ENCODE data around the gene ATRNL1. TPM values are rescaled to one million over a fixed set of nuclear protein-coding genes. Genes with fewer than 3 reads are reported as not detected.

Gene ATRNL1
- total RNA-seq, 4 donors from 2014 or later, result 0.34 to 1.1 (median 0.55) TPM

DNA sequence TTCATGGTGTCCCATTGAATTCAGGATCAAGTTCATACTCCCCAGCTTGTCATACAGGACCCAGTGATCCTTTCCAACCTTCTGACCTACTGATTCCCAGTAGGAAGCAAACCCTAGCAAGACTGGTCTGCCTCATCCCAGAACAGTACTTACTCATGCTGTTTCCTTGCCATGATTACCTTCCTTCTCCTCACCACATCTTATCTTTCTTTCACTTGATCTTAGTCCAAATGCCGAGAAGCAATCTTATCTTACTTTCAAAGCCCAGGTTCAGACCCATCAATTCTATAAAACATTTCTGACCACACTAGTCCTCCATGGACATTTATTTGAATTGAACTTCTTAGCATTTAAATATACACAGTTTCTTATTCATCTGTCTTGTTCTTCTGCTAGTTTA is 26.6 kb upstream of the ATRNL1 start:
- TF ChIP-seq POLR2A (IDR thresholded peaks at IDR 0.05), result no peak
- TF ChIP-seq, protein P1, sequence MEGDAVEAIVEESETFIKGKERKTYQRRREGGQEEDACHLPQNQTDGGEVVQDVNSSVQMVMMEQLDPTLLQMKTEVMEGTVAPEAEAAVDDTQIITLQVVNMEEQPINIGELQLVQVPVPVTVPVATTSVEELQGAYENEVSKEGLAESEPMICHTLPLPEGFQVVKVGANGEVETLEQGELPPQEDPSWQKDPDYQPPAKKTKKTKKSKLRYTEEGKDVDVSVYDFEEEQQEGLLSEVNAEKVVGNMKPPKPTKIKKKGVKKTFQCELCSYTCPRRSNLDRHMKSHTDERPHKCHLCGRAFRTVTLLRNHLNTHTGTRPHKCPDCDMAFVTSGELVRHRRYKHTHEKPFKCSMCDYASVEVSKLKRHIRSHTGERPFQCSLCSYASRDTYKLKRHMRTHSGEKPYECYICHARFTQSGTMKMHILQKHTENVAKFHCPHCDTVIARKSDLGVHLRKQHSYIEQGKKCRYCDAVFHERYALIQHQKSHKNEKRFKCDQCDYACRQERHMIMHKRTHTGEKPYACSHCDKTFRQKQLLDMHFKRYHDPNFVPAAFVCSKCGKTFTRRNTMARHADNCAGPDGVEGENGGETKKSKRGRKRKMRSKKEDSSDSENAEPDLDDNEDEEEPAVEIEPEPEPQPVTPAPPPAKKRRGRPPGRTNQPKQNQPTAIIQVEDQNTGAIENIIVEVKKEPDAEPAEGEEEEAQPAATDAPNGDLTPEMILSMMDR (IDR thresholded peaks at IDR 0.05), result no peak
- intact Hi-C loops (cut with DNase I; ENCODE audit: low total_unique reads), result no loop called here
- no peak for DNase-seq (ENCODE audit: low spot score in 2 of 2)
- no peak overlapping the region for H3K4me3 ChIP-seq (ENCODE audit: low read depth, poor library complexity, severe bottlenecking)
- 79 to 88% methylated on average over 1 of the region's 1 CpG for WGBS, 2 donors

DNA sequence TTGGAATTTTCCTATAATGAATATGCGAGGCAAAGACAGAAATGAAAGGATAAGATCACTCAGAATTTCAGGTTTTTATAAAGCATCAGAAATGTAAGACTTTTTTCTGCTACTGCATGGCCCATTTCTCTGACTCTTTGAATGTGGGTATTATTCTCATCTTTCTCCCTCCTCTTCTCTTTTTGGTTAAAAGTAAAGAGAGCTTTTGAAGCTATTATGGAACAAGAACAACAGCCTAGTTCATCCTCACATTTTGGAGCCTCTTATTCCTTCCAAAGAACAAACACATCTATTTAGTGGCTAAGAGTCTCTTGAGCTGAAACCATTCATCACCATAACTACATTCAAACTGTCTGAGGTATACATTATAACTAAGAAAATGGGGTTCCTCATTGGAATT is 19.4 kb upstream of the ATRNL1 start:
- DNase-seq (ENCODE audit: low spot score in 2 of 2), result no peak
- TF ChIP-seq, protein P1 (IDR thresholded peaks at IDR 0.05), result no peak
- no peak for TF ChIP-seq POLR2A (IDR thresholded peaks at IDR 0.05)
- intact Hi-C loops (cut with DNase I; ENCODE audit: low total_unique reads), result no loop called here
- 70 to 73% methylated on average over 1 of the region's 1 CpG for WGBS, 2 donors
- no peak overlapping the region for H3K4me3 ChIP-seq (ENCODE audit: low read depth, poor library complexity, severe bottlenecking)

DNA sequence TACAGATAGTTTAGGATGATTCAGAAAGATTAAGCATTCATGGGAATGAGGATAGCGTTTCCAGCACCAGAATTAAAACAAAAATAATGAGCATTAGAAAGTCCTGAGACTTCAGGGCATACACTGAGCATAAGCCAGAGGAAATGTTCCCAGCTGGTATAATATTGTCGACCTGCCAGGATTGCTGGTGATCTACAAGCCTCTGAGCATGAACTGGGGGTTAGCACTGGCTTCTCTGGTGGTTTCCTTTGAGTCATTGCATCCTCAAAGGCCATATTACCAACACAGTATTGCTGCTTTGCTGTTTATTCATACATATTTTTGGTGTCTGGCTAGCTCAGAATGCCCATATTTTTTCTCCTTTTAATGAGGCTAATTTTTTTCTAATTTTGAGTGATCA is 10.7 kb upstream of the ATRNL1 start:
- intact Hi-C loops (cut with DNase I; ENCODE audit: low total_unique reads), result no loop called here
- 34 to 39% methylated on average over 2 of the region's 2 CpGs for WGBS, 2 donors
- TF ChIP-seq, protein P1 (IDR thresholded peaks at IDR 0.05), result no peak
- TF ChIP-seq POLR2A (IDR thresholded peaks at IDR 0.05), result no peak
- H3K4me3 ChIP-seq (ENCODE audit: low read depth, poor library complexity, severe bottlenecking), result no peak overlapping the region
- DNase-seq (ENCODE audit: low spot score in 2 of 2), result no peak

DNA sequence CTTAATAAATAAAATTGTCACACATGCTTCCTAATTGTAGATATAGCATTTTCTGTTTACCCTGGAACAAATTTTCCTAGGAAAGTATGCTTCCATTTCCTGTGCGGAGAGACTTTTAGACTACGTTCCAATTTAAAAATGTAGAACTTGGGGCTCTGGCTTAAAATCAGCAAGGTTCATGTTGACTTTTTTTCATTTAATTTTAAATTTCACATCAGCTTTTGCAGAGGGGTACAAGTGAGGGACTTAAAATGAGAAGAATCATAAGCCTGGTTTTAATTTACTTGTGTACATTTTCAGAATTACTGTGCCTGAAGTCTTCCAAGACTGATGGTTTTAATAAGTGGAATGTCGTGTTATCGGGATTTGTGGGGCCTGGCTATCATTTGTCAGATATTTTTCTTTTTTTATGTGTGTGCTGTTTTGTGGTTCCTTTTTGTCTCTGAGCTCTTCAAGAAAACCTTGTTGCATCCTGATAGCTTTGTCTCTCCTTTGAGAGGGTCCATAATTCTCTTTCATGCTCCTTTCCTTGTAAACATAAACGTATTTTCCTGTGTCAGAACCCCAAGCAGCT is 8.8 kb upstream of the ATRNL1 start:
- no peak for TF ChIP-seq POLR2A (IDR thresholded peaks at IDR 0.05)
- TF ChIP-seq, protein P1 (IDR thresholded peaks at IDR 0.05), result no peak
- no peak for DNase-seq (ENCODE audit: low spot score in 2 of 2)
- intact Hi-C loops (cut with DNase I; ENCODE audit: low total_unique reads), result no loop called here
- 63 to 66% methylated on average over 5 of the region's 5 CpGs for WGBS, 2 donors
- no peak overlapping the region for H3K4me3 ChIP-seq (ENCODE audit: low read depth, poor library complexity, severe bottlenecking)

DNA sequence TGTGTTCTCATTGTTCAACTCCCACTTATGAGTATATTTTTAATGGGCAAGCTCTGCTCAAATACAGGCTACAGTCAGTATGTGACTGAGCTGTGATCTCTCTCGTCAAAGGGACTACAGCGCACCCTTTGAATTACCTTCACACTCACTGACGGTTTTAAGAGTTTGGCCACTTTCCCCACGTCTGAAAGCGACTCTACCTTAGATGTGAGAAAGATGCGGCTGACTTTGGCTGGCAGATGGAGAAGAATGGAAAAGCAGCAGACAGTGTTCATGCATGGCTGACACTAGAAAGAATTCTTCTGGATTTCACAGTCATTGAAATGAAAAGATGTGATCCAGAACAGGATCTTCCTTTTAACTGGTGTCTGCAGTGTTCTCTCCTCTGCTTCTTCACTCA is 2.0 kb upstream of the ATRNL1 start:
- intact Hi-C loops (cut with DNase I; ENCODE audit: low total_unique reads), result no loop called here
- TF ChIP-seq, protein P1 (IDR thresholded peaks at IDR 0.05), result no peak
- no peak for TF ChIP-seq POLR2A (IDR thresholded peaks at IDR 0.05)
- H3K4me3 ChIP-seq (ENCODE audit: low read depth, poor library complexity, severe bottlenecking), result no peak overlapping the region
- 82 to 87% methylated on average over 6 of the region's 6 CpGs for WGBS, 2 donors
- DNase-seq (ENCODE audit: low spot score in 2 of 2), result no peak

DNA sequence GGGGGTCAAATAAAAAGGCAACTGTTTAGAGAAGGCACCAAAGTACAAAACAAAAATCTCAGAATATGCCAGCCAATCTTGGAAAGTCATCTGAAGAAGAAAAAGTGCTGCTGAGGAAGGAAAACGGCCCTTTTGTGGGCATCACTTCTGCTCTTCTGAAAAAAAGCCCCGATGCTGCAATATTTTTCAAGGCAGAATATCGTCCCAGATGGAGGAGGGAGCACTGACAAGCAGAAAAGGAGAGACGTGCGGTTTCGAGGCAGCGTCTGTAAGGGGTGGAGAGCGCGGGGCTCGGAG is 959 bp upstream of the ATRNL1 start:
- DNase-seq (ENCODE audit: low spot score in 2 of 2), result no peak
- WGBS, 2 donors, result 2% methylated on average over 10 of the region's 10 CpGs
- no peak for TF ChIP-seq POLR2A (IDR thresholded peaks at IDR 0.05)
- TF ChIP-seq, protein P1 (IDR thresholded peaks at IDR 0.05), result no peak
- intact Hi-C loops (cut with DNase I; ENCODE audit: low total_unique reads), result no loop called here
- no peak overlapping the region for H3K4me3 ChIP-seq (ENCODE audit: low read depth, poor library complexity, severe bottlenecking)
